ENCODE measurements around the gene SMG6. TPM values are rescaled to one million over a fixed set of nuclear protein-coding genes. Genes with fewer than 3 reads are reported as not detected.
A peak's percentile ranks its signal among the peaks of the same experiment; 100 is the strongest.

SMG6 gene
- total and polyA plus RNA-seq, 2 experiments from 2014 or later: 23.0 to 50.8 TPM

- Histone ChIP-seq H3K4me1 (ENCODE audit: low read depth) (peaks cover 22% of the 10 kb centered on the region), H3K36me3 (peaks cover 6% of the 10 kb centered on the region), H3K4me3 (no peak overlapping the region), H3K9me3 (ENCODE audit: low read depth) (no peaks in the 10 kb centered on the region), H3K27ac (peak overlapping the region; percentile 30), H3K27me3 (peaks cover 25% of the 10 kb centered on the region)
- peak in 1 of 2 donors; percentile 56 for DNase-seq (ENCODE audit: low read depth in 1 of 2, low spot score in 1 of 2)
- TF ChIP-seq CTCF (IDR thresholded peaks at IDR 0.05; ENCODE audit: low read depth, low read length): no peak
Observed at GRCh38 chr17:2064520-2064971, 239.0 kb downstream of the SMG6 start.

DNA sequence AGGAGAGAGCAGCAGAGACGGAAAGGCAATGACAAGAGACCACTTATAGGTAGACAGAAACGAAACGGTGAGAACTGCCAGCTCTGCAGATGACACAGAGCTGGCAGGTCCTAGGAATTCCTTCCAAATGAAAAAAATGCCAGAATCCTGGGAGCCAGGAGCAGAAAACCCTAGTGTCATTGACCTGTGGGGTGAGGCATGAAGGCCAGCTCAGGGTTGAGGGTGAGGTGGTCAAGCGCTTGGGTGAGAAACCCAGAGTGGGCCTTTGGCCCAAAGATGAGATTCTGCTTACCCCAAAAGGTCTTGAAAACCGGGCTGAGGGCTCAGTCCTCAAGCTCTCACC is 239.5 kb downstream of the SMG6 start:
- DNase-seq (ENCODE audit: low read depth in 1 of 2, low spot score in 1 of 2): no peak
- no peak for TF ChIP-seq CTCF (IDR thresholded peaks at IDR 0.05; ENCODE audit: low read depth, low read length)
- Histone ChIP-seq H3K27me3 (peaks cover 29% of the 10 kb centered on the region), H3K36me3 (peaks cover 6% of the 10 kb centered on the region), H3K9me3 (ENCODE audit: low read depth) (no peaks in the 10 kb centered on the region), H3K27ac (peak overlapping the region; percentile 30), H3K4me1 (ENCODE audit: low read depth) (peaks cover 22% of the 10 kb centered on the region), H3K4me3 (no peak overlapping the region)

DNA sequence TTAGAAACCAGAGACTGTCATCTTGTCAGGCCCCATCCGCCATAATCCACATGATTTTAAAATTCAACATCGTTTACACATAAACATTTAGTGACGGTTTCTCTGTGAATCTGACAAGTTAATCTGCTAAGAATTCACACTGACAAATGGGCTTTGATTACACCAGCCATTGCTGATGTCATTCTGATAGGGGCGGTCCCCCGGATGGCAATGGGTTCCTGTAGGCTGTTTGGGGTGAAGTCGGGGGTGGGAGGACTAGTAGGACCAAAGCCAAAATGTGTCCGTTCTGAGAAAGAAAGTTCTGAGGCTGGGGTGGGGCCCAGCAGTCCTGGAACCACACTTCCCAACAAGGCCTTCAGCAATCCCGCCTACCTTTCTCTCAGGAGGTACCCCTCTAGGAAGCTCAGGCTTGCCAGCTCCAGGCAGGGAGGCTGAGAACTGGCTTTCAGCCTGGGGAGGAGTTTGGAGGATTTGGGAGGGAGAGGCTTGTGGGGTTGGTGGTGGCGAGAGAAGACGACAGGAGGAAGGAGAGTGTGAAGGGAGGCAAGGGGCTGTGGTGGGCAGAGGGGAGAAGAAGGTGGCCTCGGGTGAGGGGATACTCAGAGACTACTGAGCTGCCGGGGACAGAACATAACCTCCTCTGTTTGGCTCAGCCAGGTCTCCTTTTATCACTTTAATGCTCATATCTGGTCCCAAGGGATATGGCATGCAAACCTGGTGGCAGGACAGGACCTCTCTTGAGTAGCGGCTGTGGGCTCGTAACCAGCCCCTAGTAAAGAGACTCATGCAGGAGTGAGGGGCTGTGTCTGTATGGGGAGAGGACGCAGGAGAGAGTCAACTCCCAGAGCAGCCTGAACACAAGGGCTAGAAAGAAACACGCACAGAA is 240.1 kb downstream of the SMG6 start:
- TF ChIP-seq CTCF (IDR thresholded peaks at IDR 0.05; ENCODE audit: low read depth, low read length): no peak
- peak in 1 of 2 donors; percentile 86 for DNase-seq (ENCODE audit: low read depth in 1 of 2, low spot score in 1 of 2)
- H3K27me3 ChIP-seq: peaks cover 35% of the 10 kb centered on the region
- H3K9me3 ChIP-seq (ENCODE audit: low read depth): no peaks in the 10 kb centered on the region
- H3K36me3 ChIP-seq: peaks cover 6% of the 10 kb centered on the region
- no peak overlapping the region for H3K4me3 ChIP-seq
- peaks cover 22% of the 10 kb centered on the region for H3K4me1 ChIP-seq (ENCODE audit: low read depth)
- H3K27ac ChIP-seq: peak overlapping the region; percentile 30

- TF ChIP-seq CTCF (IDR thresholded peaks at IDR 0.05; ENCODE audit: low read depth, low read length): no peak
- Histone ChIP-seq H3K27me3 (peaks cover 43% of the 10 kb centered on the region), H3K27ac (peak overlapping the region; percentile 30), H3K4me3 (no peak overlapping the region), H3K9me3 (ENCODE audit: low read depth) (no peaks in the 10 kb centered on the region), H3K36me3 (peaks cover 6% of the 10 kb centered on the region), H3K4me1 (ENCODE audit: low read depth) (peaks cover 22% of the 10 kb centered on the region)
- peak; percentile 35 to 57 for DNase-seq (ENCODE audit: low read depth in 1 of 2, low spot score in 1 of 2)
Observed at GRCh38 chr17:2062571-2063183, 240.9 kb downstream of the SMG6 start.

DNA sequence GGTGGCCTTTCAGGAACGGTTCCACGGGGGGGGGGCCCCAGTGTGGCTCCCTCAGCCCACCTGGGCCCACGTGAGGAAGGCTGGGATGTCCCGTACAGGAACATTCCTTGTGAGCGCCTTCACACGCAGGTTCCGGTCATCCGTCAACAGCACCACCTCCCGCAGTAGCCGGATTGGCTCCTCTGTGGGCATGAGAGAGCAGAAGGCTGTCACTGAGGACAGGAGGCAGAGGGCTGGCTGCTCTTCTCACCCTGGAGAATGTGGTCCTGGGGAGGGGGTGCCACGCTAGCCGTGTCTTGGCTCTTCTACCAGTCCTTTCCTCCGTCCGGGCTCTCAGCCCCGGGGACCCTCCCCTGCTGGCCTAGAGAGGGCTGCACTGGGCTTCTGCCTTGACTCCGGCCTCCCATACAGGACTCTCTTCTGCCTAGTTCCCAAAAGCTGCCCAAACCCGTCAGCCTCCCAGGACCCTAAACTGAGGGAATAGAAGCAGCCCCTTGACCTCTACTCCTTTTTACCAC is 242.1 kb downstream of the SMG6 start:
- Histone ChIP-seq H3K9me3 (ENCODE audit: low read depth) (no peaks in the 10 kb centered on the region), H3K36me3 (peaks cover 6% of the 10 kb centered on the region), H3K27me3 (peaks cover 55% of the 10 kb centered on the region), H3K4me1 (ENCODE audit: low read depth) (peaks cover 22% of the 10 kb centered on the region), H3K27ac (no peak overlapping the region), H3K4me3 (no peak overlapping the region)
- DNase-seq (ENCODE audit: low read depth in 1 of 2, low spot score in 1 of 2): peak in 1 of 2 donors; percentile 34
- TF ChIP-seq CTCF (IDR thresholded peaks at IDR 0.05; ENCODE audit: low read depth, low read length): no peak

Data from cardiac muscle cell (in vitro differentiated cells and primary cell).